Kasumi-1 (cell line): ENCODE measurements around the gene SLC39A11.
"Not testable (repeated sequence)": the region's sequence is repeated elsewhere in the genome, so short reads cannot be mapped to it uniquely, and the experiment has no call there.

Source experiments
- DNase-seq, 2 experiments: peaks; one replicate each; lab custom pipeline; 2025; lab: John Stamatoyannopoulos, UW

The SLC39A11 gene

GRCh38 chr17:72715906-72716572 lies 376.4 kb downstream of the SLC39A11 start:
- DNase-seq = no peak

GRCh38 chr17:72714357-72714966 lies 378.0 kb downstream of the SLC39A11 start:
- DNase-seq = peak in 1 of 2 experiments; percentile 30

- DNase-seq = no peak
Observed at GRCh38 chr17:72713701-72714100, 378.8 kb downstream of the SLC39A11 start.

GRCh38 chr17:72711521-72712310 lies 380.8 kb downstream of the SLC39A11 start:
- DNase-seq = no peak

- DNase-seq = no peak
Observed at GRCh38 chr17:72710834-72711233, 381.7 kb downstream of the SLC39A11 start.

- no peak for DNase-seq
Observed at GRCh38 chr17:72710202-72710601, 382.3 kb downstream of the SLC39A11 start.

GRCh38 chr17:72708682-72709081 lies 383.8 kb downstream of the SLC39A11 start:
- DNase-seq = not testable (repeated sequence)

GRCh38 chr17:72707881-72708280 lies 384.6 kb downstream of the SLC39A11 start:
- DNase-seq = no peak

- no peak for DNase-seq
Observed at GRCh38 chr17:72706396-72706981, 386.0 kb downstream of the SLC39A11 start.

GRCh38 chr17:72705905-72706395 lies 386.5 kb downstream of the SLC39A11 start:
- no peak for DNase-seq

GRCh38 chr17:72702998-72703397 lies 389.5 kb downstream of the SLC39A11 start:
- no peak for DNase-seq

GRCh38 chr17:72702136-72702735 lies 390.3 kb downstream of the SLC39A11 start:
- DNase-seq = no peak

GRCh38 chr17:72700226-72700625 lies 392.3 kb downstream of the SLC39A11 start:
- no peak for DNase-seq

- no peak for DNase-seq
Observed at GRCh38 chr17:72699545-72699944, 392.9 kb downstream of the SLC39A11 start.

GRCh38 chr17:72697602-72698146 lies 394.8 kb downstream of the SLC39A11 start:
- no peak for DNase-seq

- no peak for DNase-seq
Observed at GRCh38 chr17:72696721-72697120, 395.8 kb downstream of the SLC39A11 start.

- DNase-seq = no peak
Observed at GRCh38 chr17:72696156-72696555, 396.3 kb downstream of the SLC39A11 start.

- no peak for DNase-seq
Observed at GRCh38 chr17:72693956-72694355, 398.5 kb downstream of the SLC39A11 start.

GRCh38 chr17:72693151-72693878 lies 399.2 kb downstream of the SLC39A11 start:
- DNase-seq = no peak

- DNase-seq = no peak
Observed at GRCh38 chr17:72692676-72693075, 399.8 kb downstream of the SLC39A11 start.

GRCh38 chr17:72691586-72691985 lies 400.9 kb downstream of the SLC39A11 start:
- no peak for DNase-seq
